Measurements from ENCODE around the gene PRSS21.

Gene PRSS21

GRCh38 chr16:2791174-2791573 lies 25.9 kb upstream of the PRSS21 start:
- no peaks in the 10 kb centered on the region for H3K4me1 ChIP-seq (ENCODE audit: control insufficient read depth, insufficient read depth, low read length)
- H3K27ac ChIP-seq (ENCODE audit: low read length), result no peak overlapping the region
- H3K9me3 ChIP-seq (ENCODE audit: control insufficient read depth in 2 of 2, low read length in 2 of 2), result no peaks in the 10 kb centered on the region
- H3K36me3 ChIP-seq (ENCODE audit: control insufficient read depth in 2 of 2, insufficient read depth in 2 of 2, low read length in 2 of 2), result no peaks in the 10 kb centered on the region
- no peak overlapping the region for H3K4me3 ChIP-seq (ENCODE audit: low read length in 2 of 2)
- no peak overlapping the region for H3K9ac ChIP-seq (ENCODE audit: low read length in 2 of 2)
- peaks cover 30 to 31% of the 10 kb centered on the region in 2 donors for H3K27me3 ChIP-seq (ENCODE audit: control insufficient read depth in 1 of 2, insufficient read depth in 2 of 2, low read length in 2 of 2)

GRCh38 chr16:2792940-2793339 lies 24.1 kb upstream of the PRSS21 start:
- Histone ChIP-seq H3K36me3 (ENCODE audit: control insufficient read depth in 2 of 2, insufficient read depth in 2 of 2, low read length in 2 of 2) (no peaks in the 10 kb centered on the region), H3K9ac (ENCODE audit: low read length in 2 of 2) (no peak overlapping the region), H3K27ac (ENCODE audit: low read length) (no peak overlapping the region), H3K9me3 (ENCODE audit: control insufficient read depth in 2 of 2, low read length in 2 of 2) (no peaks in the 10 kb centered on the region), H3K4me1 (ENCODE audit: control insufficient read depth, insufficient read depth, low read length) (no peaks in the 10 kb centered on the region), H3K4me3 (ENCODE audit: low read length in 2 of 2) (no peak overlapping the region), H3K27me3 (ENCODE audit: control insufficient read depth in 1 of 2, insufficient read depth in 2 of 2, low read length in 2 of 2) (peaks cover 23% of the 10 kb centered on the region in 2 donors)

DNA sequence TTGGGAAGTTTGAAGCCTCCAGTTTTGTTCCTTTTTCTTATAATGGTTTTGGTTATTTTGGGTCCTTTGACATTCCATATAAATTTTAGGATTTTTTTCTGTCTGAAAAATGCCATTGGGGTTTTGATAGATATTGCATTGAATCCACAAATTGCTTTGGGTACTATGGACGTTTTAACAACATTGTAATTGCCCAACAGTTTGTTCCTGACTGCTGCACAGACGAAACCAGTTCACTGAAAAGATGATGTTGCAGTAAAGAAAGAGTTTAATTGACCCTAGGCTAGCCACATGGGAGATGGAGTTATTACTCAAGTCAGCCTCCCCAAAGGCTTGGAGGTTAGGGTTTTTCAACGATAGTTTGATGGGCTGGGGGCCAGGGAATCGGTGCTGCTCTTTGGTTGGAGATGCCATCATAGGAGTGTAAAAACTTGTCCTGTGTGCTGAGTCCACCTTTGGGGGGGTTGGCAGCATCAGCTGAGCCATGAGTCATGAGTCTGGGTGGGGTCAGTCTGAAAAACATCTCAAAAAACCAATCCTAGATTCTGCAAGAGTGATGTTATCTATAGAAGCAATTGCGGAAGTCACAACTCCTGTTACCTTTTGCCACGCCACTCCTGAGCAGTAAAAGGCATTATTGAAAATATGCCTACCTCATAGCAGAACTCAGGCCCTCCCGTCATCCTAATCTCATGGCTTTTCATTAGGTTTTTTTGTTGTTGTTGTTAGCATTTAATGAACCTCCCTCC lies 21.5 kb upstream of the PRSS21 start:
- no peaks in the 10 kb centered on the region for H3K9me3 ChIP-seq (ENCODE audit: control insufficient read depth in 2 of 2, low read length in 2 of 2)
- no peak overlapping the region for H3K27ac ChIP-seq (ENCODE audit: low read length)
- no peak overlapping the region for H3K9ac ChIP-seq (ENCODE audit: low read length in 2 of 2)
- peaks cover 17 to 25% of the 10 kb centered on the region in 2 donors for H3K27me3 ChIP-seq (ENCODE audit: control insufficient read depth in 1 of 2, insufficient read depth in 2 of 2, low read length in 2 of 2)
- no peak overlapping the region for H3K4me3 ChIP-seq (ENCODE audit: low read length in 2 of 2)
- no peaks in the 10 kb centered on the region for H3K36me3 ChIP-seq (ENCODE audit: control insufficient read depth in 2 of 2, insufficient read depth in 2 of 2, low read length in 2 of 2)
- no peaks in the 10 kb centered on the region for H3K4me1 ChIP-seq (ENCODE audit: control insufficient read depth, insufficient read depth, low read length)

GRCh38 chr16:2798723-2799204 lies 18.3 kb upstream of the PRSS21 start:
- no peak overlapping the region for H3K9ac ChIP-seq (ENCODE audit: low read length in 2 of 2)
- no peaks in the 10 kb centered on the region for H3K4me1 ChIP-seq (ENCODE audit: control insufficient read depth, insufficient read depth, low read length)
- H3K36me3 ChIP-seq (ENCODE audit: control insufficient read depth in 2 of 2, insufficient read depth in 2 of 2, low read length in 2 of 2), result no peaks in the 10 kb centered on the region
- no peak overlapping the region for H3K4me3 ChIP-seq (ENCODE audit: low read length in 2 of 2)
- H3K9me3 ChIP-seq (ENCODE audit: control insufficient read depth in 2 of 2, low read length in 2 of 2), result peaks cover under 1% of the 10 kb centered on the region in 2 donors
- no peak overlapping the region for H3K27ac ChIP-seq (ENCODE audit: low read length)
- H3K27me3 ChIP-seq (ENCODE audit: control insufficient read depth in 1 of 2, insufficient read depth in 2 of 2, low read length in 2 of 2), result peaks cover 8 to 17% of the 10 kb centered on the region in 2 donors

- Histone ChIP-seq H3K36me3 (ENCODE audit: control insufficient read depth in 2 of 2, insufficient read depth in 2 of 2, low read length in 2 of 2) (no peaks in the 10 kb centered on the region), H3K9me3 (ENCODE audit: control insufficient read depth in 2 of 2, low read length in 2 of 2) (peaks cover 6% of the 10 kb centered on the region in 2 donors), H3K4me1 (ENCODE audit: control insufficient read depth, insufficient read depth, low read length) (no peaks in the 10 kb centered on the region), H3K27ac (ENCODE audit: low read length) (no peak overlapping the region), H3K9ac (ENCODE audit: low read length in 2 of 2) (no peak overlapping the region), H3K27me3 (ENCODE audit: control insufficient read depth in 1 of 2, insufficient read depth in 2 of 2, low read length in 2 of 2) (peaks cover 8 to 17% of the 10 kb centered on the region in 2 donors), H3K4me3 (ENCODE audit: low read length in 2 of 2) (no peak overlapping the region)
Observed at GRCh38 chr16:2799205-2799858, 17.7 kb upstream of the PRSS21 start.

DNA sequence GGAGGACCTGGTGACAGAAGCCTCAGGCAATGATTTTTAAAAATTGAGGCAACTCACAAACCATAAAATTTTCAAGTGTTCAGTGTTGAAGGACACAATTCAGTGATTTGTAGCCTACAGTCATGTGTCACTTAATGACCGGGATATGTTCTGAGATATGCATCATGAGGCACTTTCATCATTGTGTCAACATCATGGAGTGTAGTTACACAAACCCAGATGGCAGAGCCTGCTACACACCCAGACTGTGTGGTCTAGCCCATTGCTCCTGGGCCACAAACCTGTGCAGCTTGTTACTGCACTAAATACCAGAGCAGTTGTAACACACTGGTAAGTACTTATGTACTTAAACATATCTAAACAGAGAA lies 17.2 kb upstream of the PRSS21 start:
- Histone ChIP-seq H3K27ac (ENCODE audit: low read length) (no peak overlapping the region), H3K9me3 (ENCODE audit: control insufficient read depth in 2 of 2, low read length in 2 of 2) (peaks cover 8 to 11% of the 10 kb centered on the region in 2 donors), H3K27me3 (ENCODE audit: control insufficient read depth in 1 of 2, insufficient read depth in 2 of 2, low read length in 2 of 2) (peaks cover 4 to 17% of the 10 kb centered on the region in 2 donors), H3K4me1 (ENCODE audit: control insufficient read depth, insufficient read depth, low read length) (no peaks in the 10 kb centered on the region), H3K9ac (ENCODE audit: low read length in 2 of 2) (no peak overlapping the region), H3K36me3 (ENCODE audit: control insufficient read depth in 2 of 2, insufficient read depth in 2 of 2, low read length in 2 of 2) (no peaks in the 10 kb centered on the region), H3K4me3 (ENCODE audit: low read length in 2 of 2) (no peak overlapping the region)

GRCh38 chr16:2803545-2804195 lies 13.4 kb upstream of the PRSS21 start:
- no peak overlapping the region for H3K27ac ChIP-seq (ENCODE audit: low read length)
- no peaks in the 10 kb centered on the region for H3K4me1 ChIP-seq (ENCODE audit: control insufficient read depth, insufficient read depth, low read length)
- no peaks in the 10 kb centered on the region for H3K36me3 ChIP-seq (ENCODE audit: control insufficient read depth in 2 of 2, insufficient read depth in 2 of 2, low read length in 2 of 2)
- peaks cover 7 to 8% of the 10 kb centered on the region in 2 donors for H3K27me3 ChIP-seq (ENCODE audit: control insufficient read depth in 1 of 2, insufficient read depth in 2 of 2, low read length in 2 of 2)
- no peak overlapping the region for H3K4me3 ChIP-seq (ENCODE audit: low read length in 2 of 2)
- no peak overlapping the region for H3K9ac ChIP-seq (ENCODE audit: low read length in 2 of 2)
- H3K9me3 ChIP-seq (ENCODE audit: control insufficient read depth in 2 of 2, low read length in 2 of 2), result peaks cover 8 to 17% of the 10 kb centered on the region in 2 donors

DNA sequence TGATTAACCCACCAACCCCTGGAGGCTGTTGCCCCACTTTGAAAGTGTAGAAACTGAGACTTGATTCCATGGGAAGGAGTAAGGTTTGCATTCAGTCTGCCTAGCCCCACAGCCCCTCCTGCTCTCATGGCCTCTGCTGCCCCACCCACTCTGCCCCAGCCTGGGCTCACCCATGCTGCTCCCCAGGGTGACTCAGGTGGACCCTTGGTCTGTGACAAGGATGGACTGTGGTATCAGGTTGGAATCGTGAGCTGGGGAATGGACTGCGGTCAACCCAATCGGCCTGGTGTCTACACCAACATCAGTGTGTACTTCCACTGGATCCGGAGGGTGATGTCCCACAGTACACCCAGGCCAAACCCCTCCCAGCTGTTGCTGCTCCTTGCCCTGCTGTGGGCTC lies 12.3 kb upstream of the PRSS21 start:
- Histone ChIP-seq H3K27me3 (ENCODE audit: control insufficient read depth in 1 of 2, insufficient read depth in 2 of 2, low read length in 2 of 2) (peaks cover 0 to 5% of the 10 kb centered on the region in 2 donors), H3K36me3 (ENCODE audit: control insufficient read depth in 2 of 2, insufficient read depth in 2 of 2, low read length in 2 of 2) (no peaks in the 10 kb centered on the region), H3K9ac (ENCODE audit: low read length in 2 of 2) (no peak overlapping the region), H3K4me1 (ENCODE audit: control insufficient read depth, insufficient read depth, low read length) (no peaks in the 10 kb centered on the region), H3K4me3 (ENCODE audit: low read length in 2 of 2) (no peak overlapping the region), H3K27ac (ENCODE audit: low read length) (no peak overlapping the region), H3K9me3 (ENCODE audit: control insufficient read depth in 2 of 2, low read length in 2 of 2) (peaks cover 8 to 17% of the 10 kb centered on the region in 2 donors)

DNA sequence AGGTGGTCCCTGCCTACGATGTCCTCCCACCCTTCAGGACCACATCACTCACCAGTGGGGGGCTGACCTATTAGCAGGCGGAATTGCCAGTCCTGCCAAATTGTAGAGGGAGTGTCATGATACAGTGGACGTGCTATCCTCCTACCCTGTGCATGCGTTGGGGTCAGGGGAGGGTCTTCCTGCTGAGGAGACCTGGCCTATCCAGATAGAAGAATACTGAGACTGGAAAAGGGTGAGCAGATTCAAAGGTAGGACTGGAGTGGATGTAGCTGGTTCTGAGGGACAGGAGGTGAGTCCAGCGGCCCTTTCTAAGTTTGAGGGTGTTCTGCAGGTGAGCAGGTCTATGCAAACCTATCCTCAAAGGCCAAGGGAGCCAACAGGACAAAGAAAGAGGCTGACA lies 10.8 kb upstream of the PRSS21 start:
- H3K4me1 ChIP-seq (ENCODE audit: control insufficient read depth, insufficient read depth, low read length), result no peaks in the 10 kb centered on the region
- H3K4me3 ChIP-seq (ENCODE audit: low read length in 2 of 2), result no peak overlapping the region
- H3K27ac ChIP-seq (ENCODE audit: low read length), result no peak overlapping the region
- peaks cover 4 to 5% of the 10 kb centered on the region in 2 donors for H3K27me3 ChIP-seq (ENCODE audit: control insufficient read depth in 1 of 2, insufficient read depth in 2 of 2, low read length in 2 of 2)
- H3K36me3 ChIP-seq (ENCODE audit: control insufficient read depth in 2 of 2, insufficient read depth in 2 of 2, low read length in 2 of 2), result no peaks in the 10 kb centered on the region
- peaks cover 8 to 17% of the 10 kb centered on the region in 2 donors for H3K9me3 ChIP-seq (ENCODE audit: control insufficient read depth in 2 of 2, low read length in 2 of 2)
- H3K9ac ChIP-seq (ENCODE audit: low read length in 2 of 2), result no peak overlapping the region

- H3K27me3 ChIP-seq (ENCODE audit: control insufficient read depth in 1 of 2, insufficient read depth in 2 of 2, low read length in 2 of 2), result peaks cover 11 to 14% of the 10 kb centered on the region in 2 donors
- H3K4me1 ChIP-seq (ENCODE audit: control insufficient read depth, insufficient read depth, low read length), result no peaks in the 10 kb centered on the region
- H3K4me3 ChIP-seq (ENCODE audit: low read length in 2 of 2), result no peak overlapping the region
- peaks cover 8 to 17% of the 10 kb centered on the region in 2 donors for H3K9me3 ChIP-seq (ENCODE audit: control insufficient read depth in 2 of 2, low read length in 2 of 2)
- H3K36me3 ChIP-seq (ENCODE audit: control insufficient read depth in 2 of 2, insufficient read depth in 2 of 2, low read length in 2 of 2), result no peaks in the 10 kb centered on the region
- no peak overlapping the region for H3K27ac ChIP-seq (ENCODE audit: low read length)
- H3K9ac ChIP-seq (ENCODE audit: low read length in 2 of 2), result no peak overlapping the region
Observed at GRCh38 chr16:2808181-2808580, 8.9 kb upstream of the PRSS21 start.

All from stomach smooth muscle (tissue), 2 donors.